HepG2 (cell line): ENCODE results near the gene FHIT. TPM values are rescaled to one million over a fixed set of nuclear protein-coding genes. Genes with fewer than 3 reads are reported as not detected.

ENCODE experiments used
- ATAC-seq: fragments of 200-7000 bp; cut with Tn5 transposase; 3 replicates; pipeline ENCODE4 v1.9.1; 2020; ENCODE audit warnings: mild to moderate bottlenecking, moderate library complexity
- BruUV-seq: library from RNA; stranded (reverse); fragments of 400-500 nt; replicated peaks from 2 replicates; lab custom pipeline; 2021; lab: Mats Ljungman, UMichigan
- CTCF ChIA-PET: fragments of 300-600 bp; formaldehyde crosslinking; extraction: SDS; loops from one replicate; lab custom pipeline; 2021; ENCODE audit warnings: low total read pairs, inconsistent platforms, low intra/inter-chr PET ratio; lab: Yijun Ruan, JAX
- POLR2A ChIA-PET: fragments of 350-600 bp; sonication (Branson Sonifier 250); formaldehyde crosslinking; loops from one replicate; lab custom pipeline; 2020; ENCODE audit warnings: antibody characterized with exemption, inconsistent platforms; lab: Yijun Ruan, JAX
- DNase-seq: peaks from one replicate; pipeline ENCODE4 v3.0.0-alpha.2; 2015; ENCODE audit warnings: low spot score
- FAIRE-seq: peaks from 3 replicates; lab custom pipeline; 2011; peaks lifted over from hg19 to GRCh38; lab: Jason Lieb, UNC
- H2AFZ ChIP-seq: one replicate; pipeline ENCODE4 v1.6.1; 2011; ENCODE audit warnings: low read length, inconsistent platforms
- H3K27ac ChIP-seq: fragments of 300-600 bp; 3 replicates; pipeline ENCODE4 v1.8.0; 2011; ENCODE audit warnings: mixed run types, mild to moderate bottlenecking, mixed read lengths, low read length, inconsistent platforms; ENCODE audit not compliant: insufficient read depth; ENCODE audit errors: extremely low read length
- H3K27me3 ChIP-seq, 2 experiments: fragments of 200-600 bp in 1 of 2; 2 replicates in 1 of 2; 3 replicates in 1 of 2; pipeline versions ENCODE4 v1.6.0 to v1.8.0; 2011; ENCODE audit warnings: low read length in 2 of 2, mild to moderate bottlenecking in 2 of 2, moderate library complexity in 2 of 2, inconsistent platforms in 1 of 2; ENCODE audit not compliant: insufficient read depth in 2 of 2, control insufficient read depth in 1 of 2
- H3K36me3 ChIP-seq, 2 experiments: fragments of 200-600 bp in 1 of 2; replicated peaks in 1 of 2; 2 replicates in 1 of 2; 3 replicates in 1 of 2; pipeline versions ENCODE4 v1.5.1 to v1.8.0; 2011; ENCODE audit warnings: low read length in 2 of 2, inconsistent platforms in 1 of 2; ENCODE audit not compliant: insufficient read depth in 2 of 2, control insufficient read depth in 1 of 2
- H3K4me1 ChIP-seq: 2 replicates; pipeline ENCODE4 v1.5.1; 2012; ENCODE audit warnings: low read length, inconsistent platforms; ENCODE audit not compliant: insufficient read depth
- H3K4me2 ChIP-seq: 2 replicates; pipeline ENCODE4 v1.6.0; 2011; ENCODE audit warnings: low read depth, low read length, inconsistent platforms
- H3K4me3 ChIP-seq, 3 experiments: fragments of 200-600 bp in 1 of 3; sonication (generic), shearing (Covaris generic) in 1 of 3; replicated peaks in 1 of 3; 2 replicates each; pipeline ENCODE4 v1.5.1; 2011 to 2016; ENCODE audit warnings: low read length in 3 of 3, inconsistent platforms in 2 of 3, low read depth in 2 of 3, mild to moderate bottlenecking in 2 of 3, control low read depth in 1 of 3, mixed read lengths in 1 of 3; ENCODE audit not compliant: insufficient read depth in 1 of 3
- H3K79me2 ChIP-seq: one replicate; pipeline ENCODE4 v1.6.1; 2011; ENCODE audit warnings: low read length, inconsistent platforms; ENCODE audit not compliant: insufficient read depth
- H3K9ac ChIP-seq: 2 replicates; pipeline ENCODE4 v1.6.0; 2011; ENCODE audit warnings: mild to moderate bottlenecking, low read depth, low read length, inconsistent platforms; ENCODE audit not compliant: insufficient read depth
- H3K9me3 ChIP-seq: 2 replicates; pipeline ENCODE4 v1.5.1; 2012; ENCODE audit warnings: mild to moderate bottlenecking, low read length
- H4K20me1 ChIP-seq: 2 replicates; pipeline ENCODE4 v1.6.0; 2011; ENCODE audit warnings: inconsistent platforms, mild to moderate bottlenecking, low read length, moderate library complexity; ENCODE audit not compliant: insufficient read depth
- FOXO1 ChIP-seq: sonication (generic); formaldehyde crosslinking; IDR thresholded peaks from 2 replicates; pipeline ENCODE4 v1.4.0; 2020; ENCODE audit warnings: missing genetic modification reagents
- HNRNPK ChIP-seq: fragments of 200-400 bp; formaldehyde crosslinking; IDR thresholded peaks from 2 replicates; pipeline ENCODE4 v1.6.1; 2018; ENCODE audit warnings: low read length, low read depth, moderate library complexity, mild to moderate bottlenecking; ENCODE audit not compliant: poor library complexity, severe bottlenecking
- KIAA2018 ChIP-seq: sonication (generic); formaldehyde crosslinking; IDR thresholded peaks from 2 replicates; pipeline ENCODE4 v1.5.0; 2020; ENCODE audit warnings: mild to moderate bottlenecking, missing genetic modification reagents, borderline replicate concordance
- MEIS1 ChIP-seq: sonication (generic); formaldehyde crosslinking; IDR thresholded peaks from 2 replicates; pipeline ENCODE4 v1.9.0; 2021; ENCODE audit warnings: mild to moderate bottlenecking, missing genetic modification reagents, moderate library complexity, borderline replicate concordance
- ZNF615 ChIP-seq: sonication (generic); formaldehyde crosslinking; IDR thresholded peaks from 2 replicates; pipeline ENCODE4 v1.5.0; 2020; ENCODE audit warnings: mild to moderate bottlenecking, missing genetic modification reagents, borderline replicate concordance
- WGBS: methylation state at CpG from one replicate; pipeline ENCODE4 v1.1.6; 2017; ENCODE audit warnings: low lambda C conversion rate; 5-methylcytosine and 5-hydroxymethylcytosine counted together
- in situ Hi-C: cut with HindIII; loops from 2 replicates; pipeline ENCODE4 v1.10.0; 2017; ENCODE audit warnings: low pct_unique_long_range_greater_than_20kb; ENCODE audit not compliant: extremely low pct_ligation_motif_present
- intact Hi-C: fragments of 100-400 bp; cut with micrococcal nuclease; formaldehyde crosslinking; loops from one replicate; pipeline ENCODE4 v1.10.0; 2022; ENCODE audit not compliant: unreplicated experiment
- polyA plus RNA-seq, 8 experiments: library from polyadenylated mRNA; depleted of rRNA in 3 of 8; stranded (reverse) in 7 of 8; unstranded in 1 of 8; fragments of >200 nt; fragmentation: Illumina TruSeq in 4 of 8; extraction: Trizol in 4 of 8; gene quantifications; 2 replicates each; pipeline versions ENCODE4 v1.2.1 to v1.2.3, GENCODE V29; 2011 to 2016; ENCODE audit warnings: low read depth in 4 of 8, missing spikeins in 1 of 8, mixed read lengths in 1 of 8; ENCODE audit not compliant: insufficient read depth in 1 of 8
- total RNA-seq, 5 experiments: library from RNA; depleted of rRNA; stranded (reverse); fragments of >200 nt; fragmentation: Illumina TruSeq; extraction: Trizol; gene quantifications; 2 replicates each; pipeline ENCODE4 v1.2.3, GENCODE V29; 2016; ENCODE audit warnings: low read depth in 1 of 5

FHIT gene
- total and polyA plus RNA-seq, 2 of the 13 experiments (the other 11 are each of a cell fraction or from before 2014, with no cell fraction given): 4.0 to 4.6 TPM

- TF ChIP-seq KIAA2018 (CRISPR knock-in tag): no peak
These were observed 1494.3 kb downstream of the FHIT start (continued) for GRCh38 chr3:59756934-59757333.

- in situ Hi-C loops: no loop called here
- WGBS: 76% methylated on average over 4 of the region's 4 CpGs
- Histone ChIP-seq H2AFZ (no peak overlapping the region), H3K4me2 (no peak overlapping the region), H3K79me2 (no peaks in the 10 kb centered on the region), H3K27ac (no peak overlapping the region), H3K9ac (no peak overlapping the region), H4K20me1 (no peaks in the 10 kb centered on the region), H3K4me1 (peaks cover 6% of the 10 kb centered on the region), H3K27me3 (no peaks in the 10 kb centered on the region), H3K9me3 (no peaks in the 10 kb centered on the region), H3K4me3 (no peak overlapping the region), H3K36me3 (no peaks in the 10 kb centered on the region)
- ATAC-seq (no peak), DNase-seq (no peak), FAIRE-seq (no peak)
- ChIA-PET POLR2A (no interaction called here), CTCF (no interaction called here)
- intact Hi-C loops: no loop called here
- no TSS peak for BruUV-seq
- no peak for TF ChIP-seq ZNF615 (CRISPR knock-in tag)
- TF ChIP-seq MEIS1 (CRISPR knock-in tag): no peak
- no peak for TF ChIP-seq HNRNPK
- TF ChIP-seq FOXO1: no peak
These were observed 1496.7 kb downstream of the FHIT start for GRCh38 chr3:59754456-59755129.
